ENCODE data around the gene CYREN. TPM values are rescaled to one million over a fixed set of nuclear protein-coding genes. Genes with fewer than 3 reads are reported as not detected.

The CYREN gene
- total and polyA plus RNA-seq, 2 of the 13 experiments (the other 11 are each of a cell fraction or from before 2014, with no cell fraction given), result 20.7 to 60.7 TPM

DNA sequence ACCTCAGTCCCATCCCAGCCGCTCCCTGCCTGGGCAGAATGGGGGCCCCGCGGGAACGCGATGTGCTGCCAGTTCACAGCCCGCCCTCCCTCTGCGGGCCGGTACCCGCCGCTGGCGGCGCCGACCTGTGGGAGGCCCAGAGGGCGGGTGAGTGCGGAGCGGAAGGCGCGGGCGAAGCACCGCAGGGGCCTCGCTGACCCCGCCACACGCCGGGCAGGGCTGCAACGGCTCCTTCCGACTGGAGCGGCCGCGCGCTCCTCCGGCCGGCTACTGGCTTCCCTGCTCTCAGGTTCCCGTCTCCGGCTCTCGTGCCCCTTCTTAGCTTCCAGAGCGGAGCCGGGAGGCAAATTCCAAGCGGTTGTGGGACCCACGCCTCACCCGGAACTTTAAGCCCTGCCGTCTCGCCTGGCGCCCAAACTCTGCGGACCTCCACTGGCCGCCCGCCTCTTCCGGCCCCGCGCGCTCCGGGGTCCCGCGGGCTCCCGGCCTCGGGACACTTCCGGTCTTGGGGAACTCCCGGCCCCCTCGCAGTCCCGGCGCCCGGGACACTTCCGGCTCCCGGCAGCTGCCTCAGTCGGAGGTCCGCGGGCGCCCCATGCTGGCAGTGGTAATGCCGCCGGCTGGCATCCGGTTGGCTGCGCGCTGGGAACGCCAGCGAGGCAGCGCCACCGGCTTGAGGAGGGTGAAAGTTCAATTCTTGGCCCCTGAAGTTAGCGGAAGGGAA is at the start of gene CYREN (continued):
- TF ChIP-seq GATA4 (IDR thresholded peaks at IDR 0.05; ENCODE audit: borderline replicate concordance, low read depth) (no peak), TAF15 (IDR thresholded peaks at IDR 0.05; ENCODE audit: low read depth, low read length, poor library complexity, severe bottlenecking) (no peak), KAT8 (CRISPR knock-in tag; IDR thresholded peaks at IDR 0.05) (peak; percentile 96), HNRNPUL1 (IDR thresholded peaks at IDR 0.05; ENCODE audit: low read depth, low read length) (peak; percentile 65; the same call in 1 of the 2 replicates), ZMYM4 (CRISPR knock-in tag; IDR thresholded peaks at IDR 0.05) (peak; percentile 98), STAG1 (CRISPR knock-in tag; IDR thresholded peaks at IDR 0.05) (peak; percentile 82), CEBPB (IDR thresholded peaks at IDR 0.05; ENCODE audit: borderline replicate concordance, low read depth, low read length) (no peak), XRCC5 (optimal IDR thresholded peaks at IDR 0.05; ENCODE audit: low read length) (peak; percentile 83), HOXA3 (CRISPR knock-in tag; IDR thresholded peaks at IDR 0.05) (peak; percentile 92), NCOA1 (CRISPR knock-in tag; IDR thresholded peaks at IDR 0.05) (peak; percentile 67; the same call in 1 of the 2 replicates), ZNF775 (CRISPR knock-in tag; IDR thresholded peaks at IDR 0.05; ENCODE audit: borderline replicate concordance) (no peak), KLF12 (CRISPR knock-in tag; IDR thresholded peaks at IDR 0.05; ENCODE audit: borderline replicate concordance) (peak; percentile 58; the same call in 1 of the 2 replicates), GATAD2A (CRISPR knock-in tag; IDR thresholded peaks at IDR 0.05) (no peak; the same call in none of the 2 replicates), SOX5 (CRISPR knock-in tag; IDR thresholded peaks at IDR 0.05; ENCODE audit: borderline replicate concordance) (peak; percentile 52; the same call in 1 of the 2 replicates)
- TF ChIP-seq, protein P1, sequence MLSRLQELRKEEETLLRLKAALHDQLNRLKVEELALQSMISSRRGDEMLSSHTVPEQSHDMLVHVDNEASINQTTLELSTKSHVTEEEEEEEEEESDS (CRISPR knock-in tag; IDR thresholded peaks at IDR 0.05; ENCODE audit: borderline replicate concordance), result no peak
- TF ChIP-seq, protein P2, sequence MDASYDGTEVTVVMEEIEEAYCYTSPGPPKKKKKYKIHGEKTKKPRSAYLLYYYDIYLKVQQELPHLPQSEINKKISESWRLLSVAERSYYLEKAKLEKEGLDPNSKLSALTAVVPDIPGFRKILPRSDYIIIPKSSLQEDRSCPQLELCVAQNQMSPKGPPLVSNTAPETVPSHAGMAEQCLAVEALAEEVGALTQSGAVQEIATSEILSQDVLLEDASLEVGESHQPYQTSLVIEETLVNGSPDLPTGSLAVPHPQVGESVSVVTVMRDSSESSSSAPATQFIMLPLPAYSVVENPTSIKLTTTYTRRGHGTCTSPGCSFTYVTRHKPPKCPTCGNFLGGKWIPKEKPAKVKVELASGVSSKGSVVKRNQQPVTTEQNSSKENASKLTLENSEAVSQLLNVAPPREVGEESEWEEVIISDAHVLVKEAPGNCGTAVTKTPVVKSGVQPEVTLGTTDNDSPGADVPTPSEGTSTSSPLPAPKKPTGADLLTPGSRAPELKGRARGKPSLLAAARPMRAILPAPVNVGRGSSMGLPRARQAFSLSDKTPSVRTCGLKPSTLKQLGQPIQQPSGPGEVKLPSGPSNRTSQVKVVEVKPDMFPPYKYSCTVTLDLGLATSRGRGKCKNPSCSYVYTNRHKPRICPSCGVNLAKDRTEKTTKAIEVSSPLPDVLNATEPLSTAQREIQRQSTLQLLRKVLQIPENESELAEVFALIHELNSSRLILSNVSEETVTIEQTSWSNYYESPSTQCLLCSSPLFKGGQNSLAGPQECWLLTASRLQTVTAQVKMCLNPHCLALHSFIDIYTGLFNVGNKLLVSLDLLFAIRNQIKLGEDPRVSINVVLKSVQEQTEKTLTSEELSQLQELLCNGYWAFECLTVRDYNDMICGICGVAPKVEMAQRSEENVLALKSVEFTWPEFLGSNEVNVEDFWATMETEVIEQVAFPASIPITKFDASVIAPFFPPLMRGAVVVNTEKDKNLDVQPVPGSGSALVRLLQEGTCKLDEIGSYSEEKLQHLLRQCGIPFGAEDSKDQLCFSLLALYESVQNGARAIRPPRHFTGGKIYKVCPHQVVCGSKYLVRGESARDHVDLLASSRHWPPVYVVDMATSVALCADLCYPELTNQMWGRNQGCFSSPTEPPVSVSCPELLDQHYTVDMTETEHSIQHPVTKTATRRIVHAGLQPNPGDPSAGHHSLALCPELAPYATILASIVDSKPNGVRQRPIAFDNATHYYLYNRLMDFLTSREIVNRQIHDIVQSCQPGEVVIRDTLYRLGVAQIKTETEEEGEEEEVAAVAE (CRISPR knock-in tag; IDR thresholded peaks at IDR 0.05; ENCODE audit: borderline replicate concordance), result no peak
- TF ChIP-seq, protein P3, sequence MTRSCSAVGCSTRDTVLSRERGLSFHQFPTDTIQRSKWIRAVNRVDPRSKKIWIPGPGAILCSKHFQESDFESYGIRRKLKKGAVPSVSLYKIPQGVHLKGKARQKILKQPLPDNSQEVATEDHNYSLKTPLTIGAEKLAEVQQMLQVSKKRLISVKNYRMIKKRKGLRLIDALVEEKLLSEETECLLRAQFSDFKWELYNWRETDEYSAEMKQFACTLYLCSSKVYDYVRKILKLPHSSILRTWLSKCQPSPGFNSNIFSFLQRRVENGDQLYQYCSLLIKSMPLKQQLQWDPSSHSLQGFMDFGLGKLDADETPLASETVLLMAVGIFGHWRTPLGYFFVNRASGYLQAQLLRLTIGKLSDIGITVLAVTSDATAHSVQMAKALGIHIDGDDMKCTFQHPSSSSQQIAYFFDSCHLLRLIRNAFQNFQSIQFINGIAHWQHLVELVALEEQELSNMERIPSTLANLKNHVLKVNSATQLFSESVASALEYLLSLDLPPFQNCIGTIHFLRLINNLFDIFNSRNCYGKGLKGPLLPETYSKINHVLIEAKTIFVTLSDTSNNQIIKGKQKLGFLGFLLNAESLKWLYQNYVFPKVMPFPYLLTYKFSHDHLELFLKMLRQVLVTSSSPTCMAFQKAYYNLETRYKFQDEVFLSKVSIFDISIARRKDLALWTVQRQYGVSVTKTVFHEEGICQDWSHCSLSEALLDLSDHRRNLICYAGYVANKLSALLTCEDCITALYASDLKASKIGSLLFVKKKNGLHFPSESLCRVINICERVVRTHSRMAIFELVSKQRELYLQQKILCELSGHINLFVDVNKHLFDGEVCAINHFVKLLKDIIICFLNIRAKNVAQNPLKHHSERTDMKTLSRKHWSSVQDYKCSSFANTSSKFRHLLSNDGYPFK (CRISPR knock-in tag; IDR thresholded peaks at IDR 0.05; ENCODE audit: borderline replicate concordance), result peak; percentile 91
- TF ChIP-seq, protein P4, sequence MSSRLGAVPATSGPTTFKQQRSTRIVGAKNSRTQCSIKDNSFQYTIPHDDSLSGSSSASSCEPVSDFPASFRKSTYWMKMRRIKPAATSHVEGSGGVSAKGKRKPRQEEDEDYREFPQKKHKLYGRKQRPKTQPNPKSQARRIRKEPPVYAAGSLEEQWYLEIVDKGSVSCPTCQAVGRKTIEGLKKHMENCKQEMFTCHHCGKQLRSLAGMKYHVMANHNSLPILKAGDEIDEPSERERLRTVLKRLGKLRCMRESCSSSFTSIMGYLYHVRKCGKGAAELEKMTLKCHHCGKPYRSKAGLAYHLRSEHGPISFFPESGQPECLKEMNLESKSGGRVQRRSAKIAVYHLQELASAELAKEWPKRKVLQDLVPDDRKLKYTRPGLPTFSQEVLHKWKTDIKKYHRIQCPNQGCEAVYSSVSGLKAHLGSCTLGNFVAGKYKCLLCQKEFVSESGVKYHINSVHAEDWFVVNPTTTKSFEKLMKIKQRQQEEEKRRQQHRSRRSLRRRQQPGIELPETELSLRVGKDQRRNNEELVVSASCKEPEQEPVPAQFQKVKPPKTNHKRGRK (CRISPR knock-in tag; IDR thresholded peaks at IDR 0.05), result no peak
